ENCODE measurements around the gene AUTS2.
A peak's percentile ranks its signal among the peaks of the same experiment; 100 is the strongest.

Gene AUTS2

GRCh38 chr7:70660819-70661191 is 1062.5 kb downstream of the AUTS2 start:
- no peak for DNase-seq

GRCh38 chr7:70663680-70664079 is 1065.4 kb downstream of the AUTS2 start:
- no peak for DNase-seq

GRCh38 chr7:70665997-70666396 is 1067.7 kb downstream of the AUTS2 start:
- no peak for DNase-seq

- no peak for DNase-seq
These were observed 1069.1 kb downstream of the AUTS2 start for GRCh38 chr7:70667406-70667805.

GRCh38 chr7:70668606-70669358 is 1070.5 kb downstream of the AUTS2 start:
- no peak for DNase-seq

- DNase-seq: no peak
These were observed 1071.6 kb downstream of the AUTS2 start for GRCh38 chr7:70669854-70670253.

- DNase-seq: no peak
These were observed 1072.0 kb downstream of the AUTS2 start for GRCh38 chr7:70670288-70670687.

GRCh38 chr7:70673778-70674570 is 1075.7 kb downstream of the AUTS2 start:
- no peak for DNase-seq

GRCh38 chr7:70674571-70675010 is 1076.3 kb downstream of the AUTS2 start:
- DNase-seq: peak in 1 of 58 donors; percentile 29

GRCh38 chr7:70676243-70676642 is 1078.0 kb downstream of the AUTS2 start:
- DNase-seq: no peak

GRCh38 chr7:70678621-70679251 is 1080.5 kb downstream of the AUTS2 start:
- no peak for DNase-seq

- no peak for DNase-seq
These were observed 1081.4 kb downstream of the AUTS2 start for GRCh38 chr7:70679661-70680060.

- no peak for DNase-seq
These were observed 1082.0 kb downstream of the AUTS2 start for GRCh38 chr7:70680306-70680705.

GRCh38 chr7:70680743-70681468 is 1082.6 kb downstream of the AUTS2 start:
- DNase-seq: no peak

- no peak for DNase-seq
These were observed 1083.4 kb downstream of the AUTS2 start for GRCh38 chr7:70681469-70682350.

GRCh38 chr7:70684173-70684572 is 1085.9 kb downstream of the AUTS2 start:
- no peak for DNase-seq

- DNase-seq: no peak
These were observed 1095.0 kb downstream of the AUTS2 start for GRCh38 chr7:70693321-70693685.

GRCh38 chr7:70693686-70694433 is 1095.6 kb downstream of the AUTS2 start:
- peak in 52 of 58 donors; percentile 14 to 73 (median 48) for DNase-seq

- peak in 34 of 58 donors; percentile 11 to 65 (median 32) for DNase-seq
These were observed 1096.2 kb downstream of the AUTS2 start for GRCh38 chr7:70694434-70694970.

Data from anterior cingulate cortex (tissue), 58 donors.